ENCODE results near the gene RFC2.

RFC2 gene

GRCh38 chr7:74254129-74254857 is at the start of gene RFC2:
RFC2 (minus strand) TSS chr7:74254399; CDS start chr7:74254383, 16 bp downstream.
- DNase-seq = peak; percentile 96

- DNase-seq = no peak
These were observed 48.6 kb upstream of the RFC2 start for GRCh38 chr7:74302745-74303221.

GRCh38 chr7:74300926-74301325 is 46.7 kb upstream of the RFC2 start:
- DNase-seq = no peak

- no peak for DNase-seq
These were observed 45.2 kb upstream of the RFC2 start for GRCh38 chr7:74299401-74299800.

- DNase-seq = no peak
These were observed 43.5 kb upstream of the RFC2 start for GRCh38 chr7:74297516-74298233.

- no peak for DNase-seq
These were observed 40.2 kb upstream of the RFC2 start for GRCh38 chr7:74294191-74294998.

- no peak for DNase-seq
These were observed 39.3 kb upstream of the RFC2 start for GRCh38 chr7:74293577-74293908.

- DNase-seq = no peak
These were observed 38.8 kb upstream of the RFC2 start for GRCh38 chr7:74292757-74293576.

GRCh38 chr7:74291535-74291934 is 37.3 kb upstream of the RFC2 start:
- no peak for DNase-seq

GRCh38 chr7:74290981-74291441 is 36.8 kb upstream of the RFC2 start:
- no peak for DNase-seq

GRCh38 chr7:74290553-74290950 is 36.4 kb upstream of the RFC2 start:
- DNase-seq = no peak

GRCh38 chr7:74289659-74290552 is 35.7 kb upstream of the RFC2 start:
- DNase-seq = no peak

- peak; percentile 68 for DNase-seq
These were observed 34.9 kb upstream of the RFC2 start, which contains the start of gene CLIP2 for GRCh38 chr7:74289018-74289658. CLIP2 (plus strand) TSS chr7:74289407; CDS start chr7:74317547, 28,140 bp downstream.

- DNase-seq = no peak
These were observed 34.1 kb upstream of the RFC2 start for GRCh38 chr7:74288034-74288881.

GRCh38 chr7:74287303-74288033 is 33.3 kb upstream of the RFC2 start:
- DNase-seq = no peak

GRCh38 chr7:74286131-74286530 is 31.9 kb upstream of the RFC2 start:
- DNase-seq = no peak

- DNase-seq = no peak
These were observed 30.6 kb upstream of the RFC2 start for GRCh38 chr7:74284781-74285259.

GRCh38 chr7:74283858-74284447 is 29.8 kb upstream of the RFC2 start:
- no peak for DNase-seq
